ENCODE measurements around the gene CNOT6L.
"Not testable (repeated sequence)": the region's sequence is repeated elsewhere in the genome, so short reads cannot be mapped to it uniquely, and the experiment has no call there.

The CNOT6L gene

DNA sequence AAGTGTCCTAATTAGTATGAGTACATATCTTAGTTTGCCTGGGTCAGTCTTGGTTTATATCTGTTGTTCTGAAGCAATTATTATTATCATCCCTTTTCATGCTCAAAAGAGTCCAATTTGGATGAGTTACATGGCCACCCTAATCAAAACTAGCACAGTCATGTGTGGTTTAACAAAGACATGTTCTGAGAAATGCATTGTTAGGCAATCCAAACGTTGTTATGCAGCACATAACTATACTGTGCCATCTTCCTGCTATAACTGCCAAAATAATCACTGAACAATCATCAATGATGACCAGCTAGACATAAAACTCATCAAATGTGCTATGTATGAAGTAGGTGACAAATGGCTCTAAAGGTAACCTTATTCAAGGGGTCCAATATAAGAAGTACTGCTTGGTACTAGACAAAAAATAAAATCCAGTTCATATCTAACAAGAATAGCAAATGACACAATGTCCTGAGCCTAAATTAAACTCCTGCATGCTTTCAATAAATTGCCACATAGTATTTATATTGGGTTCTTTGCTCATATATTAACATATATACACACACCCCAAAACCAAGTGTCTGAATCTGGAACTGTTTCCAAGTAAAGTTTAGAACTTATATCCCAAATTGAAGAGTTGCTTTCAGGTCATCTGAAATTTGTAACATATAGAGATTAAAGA lies 41.9 kb downstream of the CNOT6L start:
- DNase-seq = no peak

- DNase-seq = no peak
These were observed 42.7 kb downstream of the CNOT6L start for GRCh38 chr4:77776182-77777134.

DNA sequence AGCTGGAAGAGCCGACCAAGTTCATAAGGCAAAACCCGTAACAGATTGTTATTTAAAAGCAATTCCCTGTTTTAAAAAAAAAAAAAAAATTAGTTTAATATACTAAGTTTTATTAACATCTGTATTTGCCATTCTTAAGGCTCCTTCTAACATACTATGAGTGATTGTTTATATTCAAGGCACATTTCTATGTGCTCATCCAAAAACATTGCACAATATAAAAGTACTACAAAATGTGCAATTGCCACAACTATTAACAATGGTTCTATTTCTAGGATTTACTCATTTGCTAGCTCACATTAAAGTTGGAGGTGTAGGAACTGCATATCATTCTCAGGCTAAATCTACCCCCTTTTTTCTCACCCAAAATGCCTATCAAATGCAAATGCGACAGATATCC lies 46.1 kb downstream of the CNOT6L start:
- no peak for DNase-seq

DNA sequence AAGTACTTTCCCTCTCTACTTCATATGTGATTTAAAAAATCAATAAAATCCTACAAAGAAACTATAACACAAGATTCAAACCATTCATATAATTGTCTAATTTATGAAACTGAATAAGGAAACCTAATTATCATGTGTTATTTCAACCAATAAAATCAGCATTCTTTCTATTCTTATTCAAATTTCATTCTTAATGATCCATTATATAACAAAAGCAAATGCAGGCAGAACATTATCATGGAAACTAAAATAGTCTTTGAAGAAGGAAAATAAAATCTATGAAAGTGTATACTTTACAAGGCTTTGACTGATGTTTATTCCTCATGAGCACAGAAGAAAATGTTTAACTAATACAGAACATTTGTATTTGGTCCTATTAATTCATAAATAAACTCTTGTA lies 47.6 kb downstream of the CNOT6L start:
- DNase-seq = no peak

- no peak for DNase-seq
These were observed 53.4 kb downstream of the CNOT6L start for GRCh38 chr4:77765720-77766119.

GRCh38 chr4:77762531-77762930 lies 56.6 kb downstream of the CNOT6L start:
- no peak for DNase-seq

DNA sequence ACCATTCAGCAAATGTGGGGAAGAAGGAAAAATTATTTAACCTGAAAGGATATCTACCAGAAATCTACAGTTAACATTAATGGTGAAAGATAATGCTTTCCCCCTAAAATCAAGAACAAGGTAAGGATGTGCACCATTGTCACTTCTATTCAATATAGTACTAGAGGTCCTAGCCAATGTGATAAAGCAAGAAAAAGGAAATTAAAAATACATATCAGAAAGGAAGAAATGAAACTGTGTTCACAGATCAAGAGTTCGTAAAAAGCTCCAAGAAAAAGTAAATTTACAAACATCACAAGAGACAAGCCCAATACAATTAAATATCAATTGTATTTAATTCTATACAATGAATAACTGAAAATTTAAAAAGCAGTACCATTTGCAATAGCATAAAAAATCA lies 57.6 kb downstream of the CNOT6L start:
- no peak for DNase-seq

DNA sequence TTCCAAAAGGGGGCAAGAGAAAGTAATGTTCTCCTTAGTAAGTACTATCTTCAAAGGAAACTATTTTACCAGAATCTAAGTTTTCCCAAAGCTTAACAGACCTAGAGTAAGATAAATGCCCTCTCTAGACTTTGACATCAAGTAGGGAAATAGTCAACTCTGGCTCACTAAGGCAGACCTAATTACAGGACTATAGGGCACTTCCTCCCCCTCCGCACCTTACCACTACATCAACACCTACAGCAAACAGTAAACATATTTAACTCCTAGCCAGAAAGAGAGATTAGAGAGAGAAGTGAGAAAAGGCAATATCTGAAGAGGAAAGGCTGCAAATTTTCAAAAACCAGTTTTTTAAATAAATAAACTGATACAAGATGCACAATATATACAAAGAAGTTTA lies 60.4 kb downstream of the CNOT6L start:
- no peak for DNase-seq

DNA sequence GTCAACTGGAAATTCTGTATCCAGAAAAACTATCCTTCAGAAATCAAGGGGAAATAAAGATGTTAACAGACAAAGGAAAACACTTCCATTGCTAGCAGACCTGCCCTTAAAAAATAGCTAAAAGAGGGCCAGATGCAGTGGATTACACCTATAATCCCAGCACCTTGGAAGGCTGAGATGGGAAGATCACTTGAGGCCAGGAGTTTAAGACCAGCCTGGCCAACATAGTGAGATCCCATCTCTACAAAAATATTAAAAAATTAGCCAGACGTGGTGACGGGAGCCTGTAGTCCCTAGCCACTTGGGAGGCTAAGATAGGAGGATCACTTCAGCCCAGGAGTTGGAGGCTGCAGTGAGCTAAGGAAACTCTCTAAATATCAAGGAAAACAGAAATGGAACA lies 67.4 kb downstream of the CNOT6L start:
- DNase-seq = no peak

GRCh38 chr4:77745792-77746191 lies 73.4 kb downstream of the CNOT6L start:
- DNase-seq = no peak

- no peak for DNase-seq
These were observed 77.1 kb downstream of the CNOT6L start for GRCh38 chr4:77742054-77742453.

GRCh38 chr4:77740480-77740879 lies 78.7 kb downstream of the CNOT6L start:
- no peak for DNase-seq

- no peak for DNase-seq
These were observed 84.2 kb downstream of the CNOT6L start for GRCh38 chr4:77734928-77735327.

- DNase-seq = no peak
These were observed 87.5 kb downstream of the CNOT6L start for GRCh38 chr4:77731656-77732055.

GRCh38 chr4:77728420-77728819 lies 90.7 kb downstream of the CNOT6L start:
- DNase-seq = no peak

DNA sequence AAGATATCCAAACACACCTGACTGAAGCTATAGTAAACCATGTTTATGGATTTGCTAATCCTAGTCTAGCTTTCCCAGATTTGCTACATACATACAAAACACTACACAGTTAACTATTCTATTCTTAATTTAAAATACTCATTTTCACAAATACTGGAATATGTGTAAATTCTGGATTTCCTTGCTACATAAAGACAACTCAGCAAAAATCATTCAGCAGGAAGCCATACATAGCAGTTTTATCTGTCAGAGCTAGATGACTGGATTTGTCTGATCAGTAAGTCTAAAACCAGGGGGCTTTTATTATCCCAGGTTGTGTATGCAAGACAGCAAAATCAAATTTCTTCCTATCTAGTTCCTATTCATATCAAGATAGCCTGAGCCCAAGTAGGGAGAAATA lies 98.1 kb downstream of the CNOT6L start:
- no peak for DNase-seq

- not testable (repeated sequence) for DNase-seq
These were observed 100.7 kb downstream of the CNOT6L start for GRCh38 chr4:77718500-77718899.

GRCh38 chr4:77715414-77716290 lies 103.5 kb downstream of the CNOT6L start:
- DNase-seq = no peak

DNA sequence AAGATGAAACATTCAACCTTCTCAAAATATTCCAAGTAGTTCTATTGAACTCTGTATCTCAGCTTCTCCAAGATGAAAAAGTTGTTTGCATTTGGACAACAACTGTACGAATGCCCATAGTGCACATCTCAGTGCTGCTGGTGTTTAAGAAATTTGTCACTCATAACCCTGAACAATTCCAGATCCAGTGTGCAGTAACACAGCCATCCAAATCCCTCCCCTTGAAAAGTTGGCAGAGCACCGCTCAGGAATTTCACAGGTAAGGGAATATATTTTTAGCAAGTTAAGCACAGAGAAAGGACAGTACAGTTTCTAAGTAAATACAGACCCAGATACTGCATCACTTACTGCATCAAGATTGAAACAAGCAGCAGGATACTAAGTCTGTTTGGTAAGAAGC lies 104.7 kb downstream of the CNOT6L start:
- DNase-seq = no peak

DNA sequence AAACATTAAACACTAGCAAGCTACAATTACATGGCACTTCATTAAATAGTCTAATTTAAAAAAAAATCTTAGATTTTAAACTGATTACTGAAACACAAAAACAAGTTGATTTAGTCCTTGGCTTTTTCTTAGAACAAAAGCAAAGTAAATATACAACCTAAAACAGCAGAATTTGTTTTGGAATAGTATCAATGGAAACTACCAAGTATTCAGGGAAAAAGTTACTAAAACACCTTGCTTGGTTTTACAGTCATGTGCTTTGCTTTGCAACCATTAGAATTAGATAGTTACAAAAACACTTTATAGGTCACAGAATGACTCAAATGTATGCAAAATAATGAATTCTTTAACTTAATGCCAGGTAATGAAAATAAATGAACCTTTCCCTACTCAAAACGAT lies 105.3 kb downstream of the CNOT6L start:
- no peak for DNase-seq

- DNase-seq = no peak
These were observed 106.5 kb downstream of the CNOT6L start for GRCh38 chr4:77712675-77713074.

DNA sequence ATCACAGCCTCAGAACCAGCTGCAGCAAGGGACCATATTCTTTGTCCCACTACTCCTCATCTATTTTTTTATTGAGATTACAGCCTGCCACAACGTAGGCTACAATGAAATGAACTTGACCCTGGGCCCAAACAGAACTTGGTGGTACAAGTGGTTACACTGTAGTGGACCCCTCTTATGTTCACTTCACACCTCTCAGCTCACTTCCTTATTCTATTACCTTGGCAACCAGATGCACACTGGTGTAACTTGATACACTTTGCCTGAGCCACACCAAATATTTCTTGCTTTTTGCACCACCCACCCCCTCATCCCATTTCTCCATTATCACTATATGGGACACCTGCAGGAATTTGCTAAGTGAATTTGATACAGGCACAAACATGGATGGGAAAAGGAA lies 107.7 kb downstream of the CNOT6L start:
- DNase-seq = no peak

DNA sequence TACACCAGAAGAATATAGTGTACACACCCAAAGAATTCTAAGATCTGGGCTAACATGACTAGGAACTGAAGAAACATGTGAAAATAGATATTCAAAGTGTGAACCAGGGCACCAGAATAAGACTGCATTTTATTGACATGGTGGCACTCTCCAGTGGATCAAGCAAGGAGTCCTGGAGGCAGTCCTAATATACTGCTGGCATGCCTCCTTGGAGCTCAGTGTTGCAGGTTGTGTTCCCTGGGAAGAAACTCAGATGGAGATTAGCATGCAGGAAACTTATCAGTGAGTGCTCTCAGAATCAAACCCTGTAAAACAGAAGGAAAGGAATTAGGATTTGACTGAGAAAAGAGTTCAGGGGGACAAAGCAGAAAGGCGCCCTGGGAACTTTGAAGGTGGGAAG lies 108.5 kb downstream of the CNOT6L start:
- DNase-seq = no peak
